ENCODE data around the gene NOC2L. TPM values are rescaled to one million over a fixed set of nuclear protein-coding genes. Genes with fewer than 3 reads are reported as not detected.

The NOC2L gene
- polyA plus RNA-seq, 2 of the 4 experiments (the other 2 are of a cell fraction), result 48.4 to 73.5 TPM

DNA sequence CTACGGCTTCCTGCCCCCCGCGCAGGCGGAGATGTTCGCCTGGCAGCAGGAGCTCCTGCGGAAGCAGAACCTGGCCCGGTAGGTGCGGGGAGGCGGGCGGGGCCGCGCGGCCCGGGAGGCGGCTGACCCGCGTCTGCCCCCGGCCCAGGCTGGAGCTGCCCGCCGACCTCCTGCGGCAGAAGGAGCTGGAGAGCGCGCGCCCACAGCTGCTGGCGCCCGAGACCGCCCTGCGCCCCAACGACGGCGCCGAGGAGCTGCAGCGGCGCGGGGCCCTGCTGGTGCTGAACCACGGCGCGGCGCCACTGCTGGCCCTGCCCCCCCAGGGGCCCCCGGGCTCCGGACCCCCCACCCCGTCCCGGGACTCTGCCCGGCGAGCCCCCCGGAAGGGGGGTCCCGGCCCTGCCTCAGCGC, 16.6 kb downstream of the NOC2L start:
- ATAC-seq (peak; percentile 0 to 4; a peak in 2 of 6 replicates), DNase-seq (ENCODE audit: low read depth in 1 of 2, low spot score in 1 of 2) (peak in 1 of 2 experiments; percentile 48), FAIRE-seq (no peak)
- Histone ChIP-seq H3K4me3 (peak overlapping the region; percentile 71), H3K4me1 (peaks cover 71% of the 10 kb centered on the region), H3K9me3 (no peaks in the 10 kb centered on the region), H3K4me2 (peak overlapping the region; percentile 100), H3K27ac (peak overlapping the region; percentile 100)
- ChIA-PET POLR2A (interaction anchor here (1.0 to 1.9 kb wide), 2 partner anchors 22 to 24 kb away, joined by 3 to 10 read pairs; partner anchors contain the start of gene PLEKHN1), CTCF (interaction anchor here (0.6 to 8.1 kb wide), 11 partner anchors 10 to 309 kb away, joined by 3 to 84 read pairs (median 6); no protein-coding TSS in a partner anchor)
- no CpG with 5 or more reads among the region's 48 CpGs for WGBS (ENCODE audit: missing lambda C conversion rate)
- TF ChIP-seq, protein P1, sequence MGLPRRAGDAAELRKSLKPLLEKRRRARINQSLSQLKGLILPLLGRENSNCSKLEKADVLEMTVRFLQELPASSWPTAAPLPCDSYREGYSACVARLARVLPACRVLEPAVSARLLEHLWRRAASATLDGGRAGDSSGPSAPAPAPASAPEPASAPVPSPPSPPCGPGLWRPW (IDR thresholded peaks at IDR 0.05), result no peak
- TF ChIP-seq, protein P2, sequence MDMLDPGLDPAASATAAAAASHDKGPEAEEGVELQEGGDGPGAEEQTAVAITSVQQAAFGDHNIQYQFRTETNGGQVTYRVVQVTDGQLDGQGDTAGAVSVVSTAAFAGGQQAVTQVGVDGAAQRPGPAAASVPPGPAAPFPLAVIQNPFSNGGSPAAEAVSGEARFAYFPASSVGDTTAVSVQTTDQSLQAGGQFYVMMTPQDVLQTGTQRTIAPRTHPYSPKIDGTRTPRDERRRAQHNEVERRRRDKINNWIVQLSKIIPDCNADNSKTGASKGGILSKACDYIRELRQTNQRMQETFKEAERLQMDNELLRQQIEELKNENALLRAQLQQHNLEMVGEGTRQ (IDR thresholded peaks at IDR 0.05), result no peak
- TF ChIP-seq SREBF2 (IDR thresholded peaks at IDR 0.05) (no peak), CBX8 (IDR thresholded peaks at IDR 0.05) (no peak), RCOR1 (IDR thresholded peaks at IDR 0.05; ENCODE audit: low read depth, low read length) (no peak), POLR2A (IDR thresholded peaks at IDR 0.05; ENCODE audit: low read length) (no peak), EHMT2 (IDR thresholded peaks at IDR 0.05; ENCODE audit: low read depth) (no peak), TP53 (CRISPR knock-in tag; IDR thresholded peaks at IDR 0.05) (no peak), HOXB5 (CRISPR knock-in tag; IDR thresholded peaks at IDR 0.05) (no peak)
- TF ChIP-seq, protein P3, sequence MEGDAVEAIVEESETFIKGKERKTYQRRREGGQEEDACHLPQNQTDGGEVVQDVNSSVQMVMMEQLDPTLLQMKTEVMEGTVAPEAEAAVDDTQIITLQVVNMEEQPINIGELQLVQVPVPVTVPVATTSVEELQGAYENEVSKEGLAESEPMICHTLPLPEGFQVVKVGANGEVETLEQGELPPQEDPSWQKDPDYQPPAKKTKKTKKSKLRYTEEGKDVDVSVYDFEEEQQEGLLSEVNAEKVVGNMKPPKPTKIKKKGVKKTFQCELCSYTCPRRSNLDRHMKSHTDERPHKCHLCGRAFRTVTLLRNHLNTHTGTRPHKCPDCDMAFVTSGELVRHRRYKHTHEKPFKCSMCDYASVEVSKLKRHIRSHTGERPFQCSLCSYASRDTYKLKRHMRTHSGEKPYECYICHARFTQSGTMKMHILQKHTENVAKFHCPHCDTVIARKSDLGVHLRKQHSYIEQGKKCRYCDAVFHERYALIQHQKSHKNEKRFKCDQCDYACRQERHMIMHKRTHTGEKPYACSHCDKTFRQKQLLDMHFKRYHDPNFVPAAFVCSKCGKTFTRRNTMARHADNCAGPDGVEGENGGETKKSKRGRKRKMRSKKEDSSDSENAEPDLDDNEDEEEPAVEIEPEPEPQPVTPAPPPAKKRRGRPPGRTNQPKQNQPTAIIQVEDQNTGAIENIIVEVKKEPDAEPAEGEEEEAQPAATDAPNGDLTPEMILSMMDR (IDR thresholded peaks at IDR 0.05), result no peak
- TF ChIP-seq, protein P4, sequence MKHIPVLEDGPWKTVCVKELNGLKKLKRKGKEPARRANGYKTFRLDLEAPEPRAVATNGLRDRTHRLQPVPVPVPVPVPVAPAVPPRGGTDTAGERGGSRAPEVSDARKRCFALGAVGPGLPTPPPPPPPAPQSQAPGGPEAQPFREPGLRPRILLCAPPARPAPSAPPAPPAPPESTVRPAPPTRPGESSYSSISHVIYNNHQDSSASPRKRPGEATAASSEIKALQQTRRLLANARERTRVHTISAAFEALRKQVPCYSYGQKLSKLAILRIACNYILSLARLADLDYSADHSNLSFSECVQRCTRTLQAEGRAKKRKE (CRISPR knock-in tag; IDR thresholded peaks at IDR 0.05; ENCODE audit: low read depth), result no peak

DNA sequence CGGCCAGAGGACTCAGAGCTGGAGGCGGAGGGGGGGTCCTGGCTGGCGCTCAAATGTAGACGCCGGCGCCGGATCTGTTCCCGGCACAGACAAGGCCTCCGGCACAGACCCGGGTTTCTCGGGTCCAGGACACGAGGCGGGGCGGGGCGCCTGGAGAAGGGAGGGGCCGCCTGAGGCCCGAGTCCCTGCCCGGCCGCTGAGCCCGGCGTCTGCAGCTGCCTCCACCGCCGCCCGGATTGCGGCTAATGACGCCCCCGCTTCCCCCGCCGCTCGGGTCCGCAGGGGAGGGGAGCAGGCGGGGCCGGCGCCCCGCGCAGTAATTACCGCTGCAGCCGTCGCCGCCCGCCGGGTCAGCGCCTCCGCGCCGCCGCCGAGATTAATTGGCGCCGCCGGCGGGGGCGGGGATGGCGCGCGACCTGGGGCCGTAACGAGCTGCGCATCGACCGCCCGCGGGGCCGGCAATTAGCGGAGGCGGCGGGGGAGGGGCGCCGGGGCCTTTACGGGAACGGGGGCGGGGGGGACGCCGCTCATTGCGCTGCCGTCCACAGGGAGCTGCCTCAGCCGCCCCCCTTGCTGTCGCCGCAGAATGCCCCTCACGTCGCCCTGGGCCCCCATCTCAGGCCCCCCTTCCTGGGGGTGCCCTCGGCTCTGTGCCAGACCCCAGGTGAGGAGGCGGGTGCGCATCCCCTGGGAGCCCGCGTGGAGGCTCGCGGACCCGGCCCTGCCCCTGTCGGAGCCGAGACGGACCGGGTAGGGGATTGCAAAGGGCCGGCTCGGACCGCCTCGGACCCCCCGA, 17.3 kb downstream of the NOC2L start:
- Histone ChIP-seq H3K4me2 (peak overlapping the region; percentile 100), H3K4me1 (peaks cover 78% of the 10 kb centered on the region), H3K27ac (peak overlapping the region; percentile 100), H3K9me3 (no peaks in the 10 kb centered on the region), H3K4me3 (peak overlapping the region; percentile 71)
- peak; percentile 77 to 90 for DNase-seq (ENCODE audit: low read depth in 1 of 2, low spot score in 1 of 2)
- CTCF ChIA-PET, result interaction anchor here (0.6 to 8.1 kb wide), 10 partner anchors 10 to 309 kb away, joined by 3 to 84 read pairs (median 28); partner anchors contain the start of gene SAMD11
- peak; percentile 5 to 47; a peak in 5 of 6 replicates for ATAC-seq
- WGBS (ENCODE audit: missing lambda C conversion rate), result no CpG with 5 or more reads among the region's 98 CpGs
- POLR2A ChIA-PET, result interaction anchor here (1.9 kb wide), 1 partner anchor 25 kb away, joined by 10 read pairs; the partner anchor contains the start of gene PLEKHN1
- TF ChIP-seq EP300 (IDR thresholded peaks at IDR 0.05) (peak; percentile 49 to 75; a peak in 3 of 5 replicates), FOSL2 (IDR thresholded peaks at IDR 0.05) (no peak), FOSL2 (CRISPR knock-in tag; IDR thresholded peaks at IDR 0.05) (no peak; the same call in 1 of the 2 replicates), POLR2A (IDR thresholded peaks at IDR 0.05; ENCODE audit: low read length) (0 out of 2 replicates have a peak, but pooled peaks have one; percentile 19), MYC (IDR thresholded peaks at IDR 0.05; ENCODE audit: borderline replicate concordance, low read length) (peak; percentile 49; the same call in 1 of the 2 replicates), HOXA7 (CRISPR knock-in tag; IDR thresholded peaks at IDR 0.05) (0 out of 2 replicates have a peak, but pooled peaks have one; percentile 43), GATA3 (IDR thresholded peaks at IDR 0.05; ENCODE audit: borderline replicate concordance) (peak; percentile 16; the same call in 1 of the 2 replicates), SMC3 (IDR thresholded peaks at IDR 0.05) (0 out of 3 replicates have a peak, but pooled peaks have one; percentile 6), CBX8 (IDR thresholded peaks at IDR 0.05) (no peak), CHD4 (IDR thresholded peaks at IDR 0.05; ENCODE audit: borderline replicate concordance) (no peak), JUN (IDR thresholded peaks at IDR 0.05) (peak; percentile 50 to 93; a peak in 4 of 5 replicates)
- TF ChIP-seq, protein P5, sequence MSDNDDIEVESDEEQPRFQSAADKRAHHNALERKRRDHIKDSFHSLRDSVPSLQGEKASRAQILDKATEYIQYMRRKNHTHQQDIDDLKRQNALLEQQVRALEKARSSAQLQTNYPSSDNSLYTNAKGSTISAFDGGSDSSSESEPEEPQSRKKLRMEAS (IDR thresholded peaks at IDR 0.05), result peak; percentile 54
- TF ChIP-seq, protein P6, sequence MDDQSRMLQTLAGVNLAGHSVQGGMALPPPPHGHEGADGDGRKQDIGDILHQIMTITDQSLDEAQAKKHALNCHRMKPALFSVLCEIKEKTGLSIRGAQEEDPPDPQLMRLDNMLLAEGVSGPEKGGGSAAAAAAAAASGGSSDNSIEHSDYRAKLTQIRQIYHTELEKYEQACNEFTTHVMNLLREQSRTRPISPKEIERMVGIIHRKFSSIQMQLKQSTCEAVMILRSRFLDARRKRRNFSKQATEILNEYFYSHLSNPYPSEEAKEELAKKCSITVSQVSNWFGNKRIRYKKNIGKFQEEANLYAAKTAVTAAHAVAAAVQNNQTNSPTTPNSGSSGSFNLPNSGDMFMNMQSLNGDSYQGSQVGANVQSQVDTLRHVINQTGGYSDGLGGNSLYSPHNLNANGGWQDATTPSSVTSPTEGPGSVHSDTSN (IDR thresholded peaks at IDR 0.05), result peak; percentile 64; the same call in 1 of the 2 replicates
- no peak for FAIRE-seq

Measured in A549 (cell line).